ENCODE measurements around the gene ZNF234.
A peak's percentile ranks its signal among the peaks of the same experiment; 100 is the strongest.

DNA sequence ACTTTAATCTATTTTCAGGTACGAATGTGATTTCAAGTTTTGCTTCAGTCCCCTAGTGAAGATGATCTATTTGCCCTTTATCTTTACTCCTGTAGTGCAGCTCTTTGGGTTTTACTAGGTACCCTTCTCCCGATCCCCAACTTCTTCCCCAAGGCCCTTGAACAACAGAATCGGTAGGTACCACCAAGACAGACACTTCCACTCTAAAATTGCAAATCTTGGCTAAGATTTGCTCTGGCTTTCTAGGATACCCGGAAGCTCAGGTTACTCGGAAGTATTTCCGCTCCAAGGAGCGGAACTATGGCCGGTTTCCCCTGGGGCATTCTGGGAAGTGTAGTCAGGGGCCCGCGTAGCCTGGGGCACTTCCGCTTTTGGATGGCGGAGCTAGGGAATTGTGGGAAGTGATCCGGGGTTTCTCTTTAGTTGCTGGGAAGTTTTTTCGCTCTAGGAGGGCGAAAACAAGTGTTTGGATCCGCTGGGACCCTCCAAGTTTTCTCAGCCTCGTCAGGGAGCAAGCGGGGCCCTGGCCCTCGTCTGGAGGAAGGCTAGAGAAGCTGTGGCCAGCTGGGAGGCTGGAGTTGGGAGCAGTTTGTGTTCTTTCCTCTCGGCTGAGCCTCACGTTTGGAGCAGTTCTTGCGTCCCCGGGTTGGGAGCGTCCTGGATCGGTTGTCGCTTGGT is 65.9 kb downstream of the ZNF234 start:
- TF ChIP-seq CTCF (IDR thresholded peaks at IDR 0.05) = no peak
- TF ChIP-seq POLR2AphosphoS5 (IDR thresholded peaks at IDR 0.05; ENCODE audit: low read depth, low read length) = peak; percentile 69; the same call in 1 of the 2 replicates
- TF ChIP-seq TCF7L2 (IDR thresholded peaks at IDR 0.05; ENCODE audit: low read depth, low read length) = no peak
- TF ChIP-seq REST (IDR thresholded peaks at IDR 0.05; ENCODE audit: insufficient read depth in 1 of 2, low read depth in 2 of 2, low read length in 1 of 2) = no peak
- TF ChIP-seq SIN3A (IDR thresholded peaks at IDR 0.05; ENCODE audit: borderline replicate concordance, insufficient read depth, low read depth, low read length) = no peak

All from Panc1 (cell line).